Activated CD8-positive, alpha-beta memory T cell treated with anti-CD3 and anti-CD28 coated beads, Interleukin-2, amount 50 U/mL, for 48 hours (primary cell): Measurements from ENCODE around the gene PPP3R1.

Experiments used
- DNase-seq: peaks from one replicate; pipeline ENCODE4 v3.0.0-alpha.2; 2020

The PPP3R1 gene

GRCh38 chr2:68230241-68231060, 21.9 kb downstream of the PPP3R1 start:
- DNase-seq = no peak

- DNase-seq = no peak
These were observed 25.5 kb downstream of the PPP3R1 start for GRCh38 chr2:68226794-68227193.

- no peak for DNase-seq
These were observed 27.2 kb downstream of the PPP3R1 start for GRCh38 chr2:68225119-68225632.

GRCh38 chr2:68223419-68223818, 28.9 kb downstream of the PPP3R1 start:
- no peak for DNase-seq

- DNase-seq = no peak
These were observed 30.0 kb downstream of the PPP3R1 start for GRCh38 chr2:68222287-68222686.

GRCh38 chr2:68218343-68218901, 33.9 kb downstream of the PPP3R1 start:
- no peak for DNase-seq

- no peak for DNase-seq
These were observed 34.6 kb downstream of the PPP3R1 start for GRCh38 chr2:68217729-68218128.

- no peak for DNase-seq
These were observed 35.6 kb downstream of the PPP3R1 start for GRCh38 chr2:68216454-68217310.

GRCh38 chr2:68214381-68214780, 38.0 kb downstream of the PPP3R1 start:
- DNase-seq = no peak

- no peak for DNase-seq
These were observed 45.5 kb downstream of the PPP3R1 start for GRCh38 chr2:68206793-68207192.

GRCh38 chr2:68203587-68203986, 48.7 kb downstream of the PPP3R1 start:
- no peak for DNase-seq

GRCh38 chr2:68200157-68200787, 52.1 kb downstream of the PPP3R1 start:
- no peak for DNase-seq

- DNase-seq = no peak
These were observed 56.1 kb downstream of the PPP3R1 start for GRCh38 chr2:68196120-68196716.

- DNase-seq = no peak
These were observed 57.2 kb downstream of the PPP3R1 start for GRCh38 chr2:68195096-68195495.

- no peak for DNase-seq
These were observed 58.5 kb downstream of the PPP3R1 start for GRCh38 chr2:68193787-68194372.

- no peak for DNase-seq
These were observed 59.2 kb downstream of the PPP3R1 start for GRCh38 chr2:68193144-68193543.

- DNase-seq = no peak
These were observed 61.2 kb downstream of the PPP3R1 start for GRCh38 chr2:68190991-68191731.

GRCh38 chr2:68189991-68190784, 62.1 kb downstream of the PPP3R1 start:
- DNase-seq = no peak

GRCh38 chr2:68188831-68189230, 63.5 kb downstream of the PPP3R1 start:
- DNase-seq = no peak

GRCh38 chr2:68187329-68187728, 65.0 kb downstream of the PPP3R1 start:
- DNase-seq = no peak
